ENCODE results near the gene MIA3.

GRCh38 chr1:222588135-222588534 is 29.8 kb upstream of the MIA3 start:
- TF ChIP-seq, protein P1, sequence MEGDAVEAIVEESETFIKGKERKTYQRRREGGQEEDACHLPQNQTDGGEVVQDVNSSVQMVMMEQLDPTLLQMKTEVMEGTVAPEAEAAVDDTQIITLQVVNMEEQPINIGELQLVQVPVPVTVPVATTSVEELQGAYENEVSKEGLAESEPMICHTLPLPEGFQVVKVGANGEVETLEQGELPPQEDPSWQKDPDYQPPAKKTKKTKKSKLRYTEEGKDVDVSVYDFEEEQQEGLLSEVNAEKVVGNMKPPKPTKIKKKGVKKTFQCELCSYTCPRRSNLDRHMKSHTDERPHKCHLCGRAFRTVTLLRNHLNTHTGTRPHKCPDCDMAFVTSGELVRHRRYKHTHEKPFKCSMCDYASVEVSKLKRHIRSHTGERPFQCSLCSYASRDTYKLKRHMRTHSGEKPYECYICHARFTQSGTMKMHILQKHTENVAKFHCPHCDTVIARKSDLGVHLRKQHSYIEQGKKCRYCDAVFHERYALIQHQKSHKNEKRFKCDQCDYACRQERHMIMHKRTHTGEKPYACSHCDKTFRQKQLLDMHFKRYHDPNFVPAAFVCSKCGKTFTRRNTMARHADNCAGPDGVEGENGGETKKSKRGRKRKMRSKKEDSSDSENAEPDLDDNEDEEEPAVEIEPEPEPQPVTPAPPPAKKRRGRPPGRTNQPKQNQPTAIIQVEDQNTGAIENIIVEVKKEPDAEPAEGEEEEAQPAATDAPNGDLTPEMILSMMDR (conservative IDR thresholded peaks at IDR 0.05 in 1 of 2, IDR thresholded peaks at IDR 0.05 in 1 of 2; ENCODE audit: extremely low read depth in 1 of 2, insufficient read depth in 1 of 2, low read depth in 1 of 2, low read length in 2 of 2): no peak
- TF ChIP-seq EZH2 (IDR thresholded peaks at IDR 0.05; ENCODE audit: borderline replicate concordance, low read length): no peak
